ENCODE results near the gene SH3BP2.
A peak's percentile ranks its signal among the peaks of the same experiment; 100 is the strongest.

SH3BP2 gene, protein sequence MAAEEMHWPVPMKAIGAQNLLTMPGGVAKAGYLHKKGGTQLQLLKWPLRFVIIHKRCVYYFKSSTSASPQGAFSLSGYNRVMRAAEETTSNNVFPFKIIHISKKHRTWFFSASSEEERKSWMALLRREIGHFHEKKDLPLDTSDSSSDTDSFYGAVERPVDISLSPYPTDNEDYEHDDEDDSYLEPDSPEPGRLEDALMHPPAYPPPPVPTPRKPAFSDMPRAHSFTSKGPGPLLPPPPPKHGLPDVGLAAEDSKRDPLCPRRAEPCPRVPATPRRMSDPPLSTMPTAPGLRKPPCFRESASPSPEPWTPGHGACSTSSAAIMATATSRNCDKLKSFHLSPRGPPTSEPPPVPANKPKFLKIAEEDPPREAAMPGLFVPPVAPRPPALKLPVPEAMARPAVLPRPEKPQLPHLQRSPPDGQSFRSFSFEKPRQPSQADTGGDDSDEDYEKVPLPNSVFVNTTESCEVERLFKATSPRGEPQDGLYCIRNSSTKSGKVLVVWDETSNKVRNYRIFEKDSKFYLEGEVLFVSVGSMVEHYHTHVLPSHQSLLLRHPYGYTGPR

GRCh38 chr4:2792711-2793585 lies at the start of gene SH3BP2:
SH3BP2 (plus strand) TSS chr4:2793085; CDS start chr4:2820618, 27,533 bp downstream.
- DNase-seq (ENCODE audit: low read depth in 2 of 2), result peak; percentile 42 to 73

DNA sequence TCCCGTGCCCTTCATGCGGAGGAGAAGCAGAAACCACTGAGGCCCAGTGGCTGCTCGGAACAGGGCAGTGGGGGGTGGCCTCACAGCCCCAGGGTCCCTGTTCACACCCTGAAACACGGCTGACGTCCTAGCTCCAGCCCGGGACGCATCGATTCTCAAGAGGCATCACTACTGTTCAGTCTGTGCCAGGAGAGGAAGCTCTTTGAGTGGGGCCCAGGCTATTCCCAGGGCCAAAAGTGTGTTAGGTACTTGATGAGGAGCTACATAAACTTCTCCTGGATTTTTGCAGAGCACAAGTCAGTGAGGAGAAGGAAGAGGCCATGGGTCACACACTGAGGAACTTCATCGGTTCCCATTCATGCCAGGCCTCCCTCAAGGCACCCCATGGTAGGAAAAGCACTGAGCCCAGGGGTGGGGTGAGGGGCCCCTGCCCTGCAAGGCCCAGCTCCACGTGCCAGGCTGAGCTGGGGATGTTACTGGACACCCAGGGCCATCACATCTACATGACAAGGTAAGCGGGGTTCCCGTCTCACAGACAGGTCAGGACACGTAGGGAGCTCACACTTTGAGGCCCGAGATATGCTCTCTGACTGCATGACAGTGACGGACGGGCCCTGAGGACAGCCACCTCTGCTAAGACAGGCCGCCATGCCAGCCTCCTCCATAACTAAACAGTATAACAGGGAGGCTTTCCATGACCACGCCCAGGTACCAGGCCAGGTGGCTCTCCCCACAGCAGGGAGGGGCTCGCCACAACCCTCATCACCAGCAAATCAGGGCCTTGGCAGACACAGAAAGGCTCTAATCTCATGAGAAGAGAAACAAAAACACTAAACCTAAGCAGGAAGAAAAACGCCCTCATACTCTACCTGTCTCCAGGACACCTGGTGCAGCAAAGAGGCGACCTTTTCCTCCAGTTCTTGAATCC lies 49.1 kb upstream of the SH3BP2 start:
- no peak for DNase-seq (ENCODE audit: low read depth in 2 of 2)

GRCh38 chr4:2744576-2745270 lies 48.2 kb upstream of the SH3BP2 start:
- no peak for DNase-seq (ENCODE audit: low read depth in 2 of 2)

- no peak for DNase-seq (ENCODE audit: low read depth in 2 of 2)
Measured at GRCh38 chr4:2745516-2745915, 47.4 kb upstream of the SH3BP2 start.

GRCh38 chr4:2745981-2746806 lies 46.7 kb upstream of the SH3BP2 start:
- DNase-seq (ENCODE audit: low read depth in 2 of 2), result peak; percentile 80 to 90

- DNase-seq (ENCODE audit: low read depth in 2 of 2), result no peak
Measured at GRCh38 chr4:2746891-2747695, 45.8 kb upstream of the SH3BP2 start.

DNA sequence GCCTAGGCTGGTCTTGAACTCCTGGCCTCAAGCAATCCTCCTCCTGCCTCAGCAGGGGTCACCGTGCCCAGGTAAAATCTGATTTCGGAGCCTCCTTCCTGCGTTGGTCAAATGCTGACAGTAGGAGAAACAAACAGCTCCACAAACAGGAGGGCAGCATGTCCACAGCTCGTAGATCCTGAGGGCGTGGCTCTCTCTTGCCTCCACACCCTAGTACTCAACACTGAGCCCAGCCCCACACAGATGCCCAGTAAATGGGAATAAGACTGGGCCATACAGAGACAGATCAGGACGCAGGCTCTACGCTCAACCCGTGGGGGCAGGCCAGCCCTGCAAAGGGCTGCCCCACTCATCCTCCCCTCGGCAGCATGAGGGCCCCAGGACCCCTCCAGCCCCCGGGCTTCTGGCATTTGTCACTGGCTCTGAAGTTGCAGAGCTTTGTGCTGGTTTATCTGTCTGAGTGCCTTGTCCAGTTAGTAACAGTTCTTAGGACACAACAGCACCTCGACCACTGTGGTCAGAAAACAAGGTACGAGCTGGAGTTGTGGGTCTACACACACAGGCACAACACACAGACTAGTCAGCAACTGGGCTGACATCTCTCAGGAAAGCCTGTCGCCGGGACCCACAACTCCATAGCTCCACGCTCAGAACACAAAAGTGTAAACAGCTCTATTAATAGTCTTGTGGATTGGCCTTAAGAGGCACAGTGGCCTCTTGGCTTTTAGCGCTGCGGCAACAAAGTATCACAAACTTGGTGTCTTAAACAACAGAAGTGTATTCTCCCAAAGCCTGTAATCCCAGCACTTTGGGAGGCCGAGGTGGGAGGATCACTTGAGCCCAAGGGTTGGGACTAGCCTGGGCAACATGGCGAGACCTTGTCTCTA lies 41.9 kb upstream of the SH3BP2 start:
- no peak for DNase-seq (ENCODE audit: low read depth in 2 of 2)

- no peak for DNase-seq (ENCODE audit: low read depth in 2 of 2)
Measured at GRCh38 chr4:2753436-2753835, 39.4 kb upstream of the SH3BP2 start.

- no peak for DNase-seq (ENCODE audit: low read depth in 2 of 2)
Measured at GRCh38 chr4:2754848-2755819, 37.8 kb upstream of the SH3BP2 start.

DNA sequence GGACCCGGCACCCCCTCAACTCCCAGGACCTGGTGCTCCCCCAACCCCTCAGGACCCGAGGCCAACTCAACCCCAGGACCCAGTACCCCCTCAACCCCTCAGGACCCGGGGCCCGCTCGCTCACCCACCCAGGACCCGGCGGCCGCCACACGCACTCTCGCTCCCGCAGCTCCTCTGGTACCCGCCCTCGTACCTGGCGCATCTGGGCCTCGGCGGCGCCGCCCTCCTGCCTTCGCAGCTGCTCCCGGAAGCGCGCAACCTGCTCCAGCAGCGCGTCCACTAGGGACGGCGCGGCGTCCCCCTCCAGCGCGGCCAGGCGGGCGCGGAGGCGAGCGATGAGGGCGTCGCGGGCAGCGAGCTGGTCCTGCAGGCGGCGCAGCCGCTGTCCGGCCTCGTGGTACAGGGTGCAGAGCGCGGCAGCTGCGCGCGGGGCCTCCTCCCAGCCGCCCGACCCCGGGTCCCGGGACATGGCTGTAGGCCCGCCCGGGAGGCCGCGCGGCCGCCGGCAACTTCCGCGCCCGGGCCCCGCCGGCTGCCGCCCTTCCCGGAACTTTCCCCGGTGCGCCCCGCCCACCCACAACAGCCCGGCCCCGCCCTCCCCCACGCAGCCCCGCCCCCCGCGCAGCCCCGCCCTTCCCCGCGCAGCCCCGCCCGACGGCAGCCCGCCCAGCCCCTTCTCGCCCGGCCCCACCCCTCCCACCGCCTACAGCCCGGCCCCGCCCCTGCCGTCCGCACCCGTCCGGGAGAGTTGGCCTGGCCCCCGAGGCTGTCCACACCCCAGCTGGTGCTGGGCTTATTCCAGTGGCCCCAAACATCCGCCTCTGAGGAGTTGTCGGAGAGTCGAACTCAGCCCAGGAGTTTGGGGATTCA lies 36.8 kb upstream of the SH3BP2 start, which contains the start of gene TNIP2:
Gene TNIP2, minus strand, starts transcription at position 516 of the 870 bp plus-strand sequence. Its CDS starts 47 bp downstream, at position 469.
- DNase-seq (ENCODE audit: low read depth in 2 of 2), result peak; percentile 70 to 78

- DNase-seq (ENCODE audit: low read depth in 2 of 2), result no peak
Measured at GRCh38 chr4:2756691-2757350, 36.1 kb upstream of the SH3BP2 start.

DNA sequence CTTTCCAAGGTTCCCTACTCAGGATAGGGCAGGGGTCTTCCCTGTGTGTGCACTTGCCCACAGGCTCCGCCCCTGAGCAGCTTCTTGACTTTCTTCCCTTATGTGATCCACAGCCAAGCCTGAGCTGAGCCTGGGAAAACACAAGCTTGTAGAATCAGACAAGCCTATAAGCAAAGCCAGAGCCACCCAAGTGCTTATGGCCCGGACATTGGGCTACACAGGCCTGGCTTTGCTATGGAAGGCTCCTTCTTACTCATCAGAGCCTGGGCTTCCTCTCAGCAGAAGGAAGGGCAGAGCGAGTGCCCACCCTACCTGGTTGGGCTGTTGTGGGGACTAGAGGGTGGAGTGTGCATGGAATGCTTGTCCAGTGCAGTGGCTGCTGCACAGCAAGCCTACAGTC lies 35.5 kb upstream of the SH3BP2 start:
- no peak for DNase-seq (ENCODE audit: low read depth in 2 of 2)

DNA sequence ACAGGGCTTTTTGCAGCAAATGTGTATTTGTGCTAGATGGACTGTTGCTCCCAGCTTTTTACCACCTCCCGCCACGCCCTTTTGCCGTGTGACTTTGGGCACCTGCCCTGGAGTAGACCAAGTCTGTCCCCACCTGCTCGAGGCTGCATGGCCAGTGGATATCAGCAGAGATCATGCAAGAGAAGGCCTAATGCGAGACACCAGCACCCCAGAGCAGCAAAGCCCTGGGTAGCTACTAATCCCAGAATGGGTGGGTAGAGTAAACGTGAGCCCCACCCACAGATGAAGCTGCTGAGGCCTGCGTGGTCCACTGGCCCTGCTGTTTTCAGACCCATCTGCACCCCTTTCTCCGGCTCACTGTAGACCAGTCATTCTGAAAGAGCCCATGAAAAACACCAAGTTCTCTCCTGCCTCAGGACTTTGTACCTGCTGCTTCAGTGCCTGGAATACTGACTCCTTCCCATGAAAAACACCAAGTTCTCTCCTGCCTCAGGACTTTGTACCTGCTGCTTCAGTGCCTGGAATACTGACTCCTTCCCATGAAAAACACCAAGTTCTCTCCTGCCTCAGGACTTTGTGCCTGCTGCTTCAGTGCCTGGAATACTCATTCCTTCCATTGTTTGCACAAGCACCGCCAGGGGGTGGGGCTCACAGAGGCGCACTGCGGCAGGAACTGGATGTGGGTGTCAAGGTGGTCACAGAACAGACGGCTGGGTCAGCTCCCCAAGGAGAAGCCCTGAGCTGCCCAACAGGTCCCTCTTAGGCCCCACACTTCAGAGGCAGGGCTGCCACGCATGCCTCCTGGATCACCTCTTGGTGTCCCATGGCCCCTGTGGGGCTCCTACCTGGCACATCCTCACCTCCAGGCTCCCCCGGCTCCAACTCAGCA lies 31.6 kb upstream of the SH3BP2 start:
- no peak for DNase-seq (ENCODE audit: low read depth in 2 of 2)

- no peak for DNase-seq (ENCODE audit: low read depth in 2 of 2)
Measured at GRCh38 chr4:2762048-2762447, 30.8 kb upstream of the SH3BP2 start.
